HepG2 (cell line): ENCODE results near the gene TOPORS. TPM values are rescaled to one million over a fixed set of nuclear protein-coding genes. Genes with fewer than 3 reads are reported as not detected.

Experiments
- AKNA ChIP-seq: sonication (generic); formaldehyde crosslinking; IDR thresholded peaks from 2 replicates; pipeline ENCODE4 v1.4.0; 2020; ENCODE audit warnings: missing genetic modification reagents, borderline replicate concordance
- GATA4 ChIP-seq: sonication (generic); IDR thresholded peaks from 2 replicates; pipeline ENCODE4 v1.6.1; 2016; ENCODE audit warnings: antibody characterized with exemption, low read depth, borderline replicate concordance
- GTF3A ChIP-seq: sonication (generic); formaldehyde crosslinking; conservative IDR thresholded peaks from 2 replicates; pipeline ENCODE4 v1.4.0; 2020; ENCODE audit warnings: mild to moderate bottlenecking, missing genetic modification reagents
- GZF1 ChIP-seq: sonication (generic); formaldehyde crosslinking; IDR thresholded peaks from 2 replicates; pipeline ENCODE4 v1.5.1; 2020; ENCODE audit warnings: mild to moderate bottlenecking, missing genetic modification reagents
- ISL2 ChIP-seq: sonication (generic); formaldehyde crosslinking; IDR thresholded peaks from 2 replicates; pipeline ENCODE4 v1.5.0; 2020; ENCODE audit warnings: missing genetic modification reagents
- JUND ChIP-seq: sonication (generic); formaldehyde crosslinking; IDR thresholded peaks from 2 replicates; pipeline ENCODE4 v1.8.0; 2022; ENCODE audit warnings: mild to moderate bottlenecking, missing genetic modification reagents
- KAT2B ChIP-seq: fragments of 150-350 bp; IDR thresholded peaks from 2 replicates; pipeline ENCODE4 v1.6.1; 2014; ENCODE audit warnings: low read depth, low read length, borderline replicate concordance
- KAT7 ChIP-seq: IDR thresholded peaks from 2 replicates; pipeline ENCODE4 v1.6.1; 2018; ENCODE audit warnings: borderline replicate concordance, missing compliant biosample characterization
- MXD4 ChIP-seq: IDR thresholded peaks from 2 replicates; pipeline ENCODE4 v1.6.1; 2016; ENCODE audit warnings: mild to moderate bottlenecking, missing biosample characterization, missing genetic modification reagents
- POGZ ChIP-seq: sonication (generic); formaldehyde crosslinking; IDR thresholded peaks from 2 replicates; pipeline ENCODE4 v1.4.0; 2020; ENCODE audit warnings: mild to moderate bottlenecking, missing genetic modification reagents
- SAFB2 ChIP-seq: sonication (generic); formaldehyde crosslinking; IDR thresholded peaks from 2 replicates; pipeline ENCODE4 v1.5.1; 2020; ENCODE audit warnings: missing genetic modification reagents, low read depth, mild to moderate bottlenecking, borderline replicate concordance
- SP5 ChIP-seq: IDR thresholded peaks from 2 replicates; pipeline ENCODE4 v1.6.1; 2016; ENCODE audit warnings: low read depth, borderline replicate concordance
- TCF7 ChIP-seq: sonication (generic); IDR thresholded peaks from 2 replicates; pipeline ENCODE4 v1.6.1; 2016; ENCODE audit warnings: antibody characterized with exemption, low read depth
- TCF7L2 ChIP-seq: IDR thresholded peaks from 2 replicates; pipeline ENCODE4 v1.6.1; 2011; ENCODE audit warnings: mild to moderate bottlenecking, low read depth, low read length, moderate library complexity
- TOE1 ChIP-seq: sonication (generic); formaldehyde crosslinking; IDR thresholded peaks from 2 replicates; pipeline ENCODE4 v1.4.0; 2020; ENCODE audit warnings: mild to moderate bottlenecking, missing genetic modification reagents
- ZBTB38 ChIP-seq: sonication (generic); formaldehyde crosslinking; IDR thresholded peaks from 2 replicates; pipeline ENCODE4 v1.5.1; 2020; ENCODE audit warnings: mild to moderate bottlenecking, missing genetic modification reagents
- ZMYM3 ChIP-seq: sonication (generic); formaldehyde crosslinking; IDR thresholded peaks from 2 replicates; pipeline ENCODE4 v1.5.1; 2020; ENCODE audit warnings: mild to moderate bottlenecking, missing genetic modification reagents
- polyA plus RNA-seq, 8 experiments: library from polyadenylated mRNA; depleted of rRNA in 3 of 8; stranded (reverse) in 7 of 8; unstranded in 1 of 8; fragments of >200 nt; fragmentation: Illumina TruSeq in 4 of 8; extraction: Trizol in 4 of 8; gene quantifications; 2 replicates each; pipeline versions ENCODE4 v1.2.1 to v1.2.3, GENCODE V29; 2011 to 2016; ENCODE audit warnings: low read depth in 4 of 8, missing spikeins in 1 of 8, mixed read lengths in 1 of 8; ENCODE audit not compliant: insufficient read depth in 1 of 8
- total RNA-seq, 5 experiments: library from RNA; depleted of rRNA; stranded (reverse); fragments of >200 nt; fragmentation: Illumina TruSeq; extraction: Trizol; gene quantifications; 2 replicates each; pipeline ENCODE4 v1.2.3, GENCODE V29; 2016; ENCODE audit warnings: low read depth in 1 of 5
- TF ChIP-seq, protein P1 (sequence below): sonication (generic); formaldehyde crosslinking; IDR thresholded peaks from 2 replicates; pipeline ENCODE4 v1.4.0; 2020; ENCODE audit warnings: mild to moderate bottlenecking, low read depth, missing genetic modification reagents
- TF ChIP-seq, protein P2 (sequence below): sonication (generic); formaldehyde crosslinking; IDR thresholded peaks from 2 replicates; pipeline ENCODE4 v1.8.0; 2023; ENCODE audit warnings: mild to moderate bottlenecking, missing genetic modification reagents
- TF ChIP-seq, protein P3 (sequence below): sonication (generic); formaldehyde crosslinking; IDR thresholded peaks from 2 replicates; pipeline ENCODE4 v1.5.0; 2020; ENCODE audit warnings: missing genetic modification reagents, mild to moderate bottlenecking, borderline replicate concordance

Gene TOPORS
- total and polyA plus RNA-seq, 2 of the 13 experiments (the other 11 are each of a cell fraction or from before 2014, with no cell fraction given), result 6.8 to 19.6 TPM

DNA sequence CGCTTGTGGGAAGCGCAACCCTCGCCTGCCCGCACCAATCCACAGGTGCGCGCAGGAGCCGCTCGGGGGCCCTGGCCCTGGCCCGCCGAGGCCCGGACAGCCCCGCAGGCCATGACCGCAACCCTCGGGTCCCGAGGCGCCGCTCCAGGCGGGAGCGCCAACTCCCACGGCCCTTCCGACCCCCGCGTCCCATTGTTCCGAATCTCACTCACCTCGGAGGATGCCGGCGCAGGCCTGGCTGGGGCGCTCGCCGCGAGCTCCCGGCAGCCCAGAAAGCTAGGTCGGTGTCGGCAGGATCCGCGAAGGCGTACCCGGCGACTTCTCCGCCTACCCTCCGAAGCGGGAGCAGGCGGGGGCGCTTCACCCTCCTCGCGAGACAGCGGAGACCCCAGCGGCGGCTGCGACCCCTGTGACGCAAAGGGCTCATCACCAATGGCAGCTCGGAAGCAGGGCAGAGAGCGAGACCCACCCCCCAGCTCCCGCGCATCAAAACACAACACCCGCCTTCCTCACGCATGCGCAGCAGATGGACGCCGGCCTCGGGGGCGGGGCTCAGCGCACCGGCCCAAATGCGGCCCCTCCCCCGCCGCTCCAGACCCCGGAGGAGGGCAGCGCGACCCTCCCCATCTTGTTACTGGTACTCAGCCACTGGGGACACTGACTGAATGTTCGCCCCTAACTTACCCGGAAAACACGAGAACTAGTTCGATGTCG lies 1.7 kb downstream of the TOPORS start (continued):
- TF ChIP-seq JUND (CRISPR knock-in tag) (no peak), ZMYM3 (CRISPR knock-in tag) (no peak), SP5 (CRISPR knock-in tag) (peak; percentile 83), MXD4 (CRISPR knock-in tag) (no peak), ZBTB38 (CRISPR knock-in tag) (peak; percentile 40; the same call in 1 of the 2 replicates), GZF1 (CRISPR knock-in tag) (no peak), GTF3A (no peak), GATA4 (no peak), ISL2 (0 out of 2 replicates have a peak, but pooled peaks have one; percentile 15), SAFB2 (CRISPR knock-in tag) (peak; percentile 23; the same call in 1 of the 2 replicates), KAT7 (CRISPR knock-in tag) (peak; percentile 56; the same call in 1 of the 2 replicates), KAT2B (no peak), POGZ (CRISPR knock-in tag) (peak; percentile 88), TOE1 (CRISPR knock-in tag) (no peak), TCF7L2 (no peak), TCF7 (no peak), AKNA (CRISPR knock-in tag) (no peak)
- TF ChIP-seq, protein P1, sequence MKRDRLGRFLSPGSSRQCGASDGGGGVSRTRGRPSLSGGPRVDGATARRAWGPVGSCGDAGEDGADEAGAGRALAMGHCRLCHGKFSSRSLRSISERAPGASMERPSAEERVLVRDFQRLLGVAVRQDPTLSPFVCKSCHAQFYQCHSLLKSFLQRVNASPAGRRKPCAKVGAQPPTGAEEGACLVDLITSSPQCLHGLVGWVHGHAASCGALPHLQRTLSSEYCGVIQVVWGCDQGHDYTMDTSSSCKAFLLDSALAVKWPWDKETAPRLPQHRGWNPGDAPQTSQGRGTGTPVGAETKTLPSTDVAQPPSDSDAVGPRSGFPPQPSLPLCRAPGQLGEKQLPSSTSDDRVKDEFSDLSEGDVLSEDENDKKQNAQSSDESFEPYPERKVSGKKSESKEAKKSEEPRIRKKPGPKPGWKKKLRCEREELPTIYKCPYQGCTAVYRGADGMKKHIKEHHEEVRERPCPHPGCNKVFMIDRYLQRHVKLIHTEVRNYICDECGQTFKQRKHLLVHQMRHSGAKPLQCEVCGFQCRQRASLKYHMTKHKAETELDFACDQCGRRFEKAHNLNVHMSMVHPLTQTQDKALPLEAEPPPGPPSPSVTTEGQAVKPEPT (CRISPR knock-in tag), result no peak
- TF ChIP-seq, protein P2, sequence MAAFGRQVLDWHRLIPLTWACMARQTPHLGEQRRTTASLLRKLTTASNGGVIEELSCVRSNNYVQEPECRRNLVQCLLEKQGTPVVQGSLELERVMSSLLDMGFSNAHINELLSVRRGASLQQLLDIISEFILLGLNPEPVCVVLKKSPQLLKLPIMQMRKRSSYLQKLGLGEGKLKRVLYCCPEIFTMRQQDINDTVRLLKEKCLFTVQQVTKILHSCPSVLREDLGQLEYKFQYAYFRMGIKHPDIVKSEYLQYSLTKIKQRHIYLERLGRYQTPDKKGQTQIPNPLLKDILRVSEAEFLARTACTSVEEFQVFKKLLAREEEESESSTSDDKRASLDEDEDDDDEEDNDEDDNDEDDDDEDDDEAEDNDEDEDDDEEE, result no peak; the same call in 1 of the 2 replicates
- TF ChIP-seq, protein P3, sequence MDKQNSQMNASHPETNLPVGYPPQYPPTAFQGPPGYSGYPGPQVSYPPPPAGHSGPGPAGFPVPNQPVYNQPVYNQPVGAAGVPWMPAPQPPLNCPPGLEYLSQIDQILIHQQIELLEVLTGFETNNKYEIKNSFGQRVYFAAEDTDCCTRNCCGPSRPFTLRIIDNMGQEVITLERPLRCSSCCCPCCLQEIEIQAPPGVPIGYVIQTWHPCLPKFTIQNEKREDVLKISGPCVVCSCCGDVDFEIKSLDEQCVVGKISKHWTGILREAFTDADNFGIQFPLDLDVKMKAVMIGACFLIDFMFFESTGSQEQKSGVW (CRISPR knock-in tag), result no peak
